K562 (cell line): ENCODE data around the gene ZBTB22. TPM values are rescaled to one million over a fixed set of nuclear protein-coding genes. Genes with fewer than 3 reads are reported as not detected.

Experiments
- ARNT ChIP-seq, 2 experiments: fragments of 450-650 bp; IDR thresholded peaks; 2 replicates each; pipeline ENCODE4 v1.6.1; 2016; ENCODE audit warnings: mild to moderate bottlenecking in 1 of 2
- CUX1 ChIP-seq: fragments of 200-800 bp; sonication (Bioruptor generic); IDR thresholded peaks from 2 replicates; pipeline ENCODE4 v1.6.1; 2016; ENCODE audit warnings: missing genetic modification characterization, missing compliant biosample characterization
- DDX20 ChIP-seq: fragments of 450-650 bp; IDR thresholded peaks from 2 replicates; pipeline ENCODE4 v1.6.1; 2016; ENCODE audit warnings: missing genetic modification characterization, low read depth, mild to moderate bottlenecking, missing compliant biosample characterization, moderate library complexity
- KDM4B ChIP-seq, 2 experiments: fragments of 450-650 bp in 1 of 2; sonication (generic) in 1 of 2; IDR thresholded peaks; 2 replicates each; pipeline ENCODE4 v1.6.1; 2016 to 2017; ENCODE audit warnings: borderline replicate concordance in 2 of 2, antibody characterized with exemption in 1 of 2, low read depth in 1 of 2, mild to moderate bottlenecking in 1 of 2
- KLF13 ChIP-seq: fragments of 450-650 bp; IDR thresholded peaks from 2 replicates; pipeline ENCODE4 v1.6.1; 2016; ENCODE audit warnings: missing genetic modification characterization, low read depth, mild to moderate bottlenecking, missing compliant biosample characterization, moderate library complexity, borderline replicate concordance
- NCOA6 ChIP-seq: fragments of 450-650 bp; IDR thresholded peaks from 2 replicates; pipeline ENCODE4 v1.6.1; 2017; ENCODE audit warnings: mild to moderate bottlenecking
- NR1H2 ChIP-seq: sonication (generic); formaldehyde crosslinking; IDR thresholded peaks from 2 replicates; pipeline ENCODE4 v1.4.0; 2020; ENCODE audit warnings: mild to moderate bottlenecking, missing genetic modification reagents
- NR2F6 ChIP-seq: fragments of 450-650 bp; formaldehyde crosslinking; IDR thresholded peaks from 2 replicates; pipeline ENCODE4 v1.4.0; 2020; ENCODE audit warnings: mild to moderate bottlenecking
- RBM17 ChIP-seq: fragments of 200-400 bp; formaldehyde crosslinking; IDR thresholded peaks from 2 replicates; pipeline ENCODE4 v1.6.1; 2017; ENCODE audit warnings: low read depth, mild to moderate bottlenecking, low read length, borderline replicate concordance
- SP2 ChIP-seq: IDR thresholded peaks from 2 replicates; pipeline ENCODE4 v1.6.1; 2011; ENCODE audit warnings: mild to moderate bottlenecking, low read depth, low read length, moderate library complexity; ENCODE audit not compliant: poor library complexity, severe bottlenecking; ENCODE audit errors: extremely low read depth
- ZBTB5 ChIP-seq: fragments of 450-650 bp; IDR thresholded peaks from 2 replicates; pipeline ENCODE4 v1.6.1; 2017; ENCODE audit warnings: antibody characterized with exemption
- ZFP36 ChIP-seq: fragments of 150-350 bp; IDR thresholded peaks from 2 replicates; pipeline ENCODE4 v1.6.1; 2018; ENCODE audit warnings: low read length, low read depth; ENCODE audit not compliant: partially characterized antibody
- ZNF232 ChIP-seq: sonication (generic); formaldehyde crosslinking; IDR thresholded peaks from 2 replicates; pipeline ENCODE4 v1.8.0; 2022; ENCODE audit warnings: mild to moderate bottlenecking, missing genetic modification reagents
- ZNF282 ChIP-seq: sonication (generic); formaldehyde crosslinking; IDR thresholded peaks from 2 replicates; pipeline ENCODE4 v1.8.1; 2023; ENCODE audit warnings: missing genetic modification reagents
- ZNF507 ChIP-seq: conservative IDR thresholded peaks from 2 replicates; pipeline ENCODE4 v1.6.1; 2017; ENCODE audit warnings: missing genetic modification characterization, missing compliant biosample characterization
- polyA plus RNA-seq, 8 experiments: library from polyadenylated mRNA; depleted of rRNA in 4 of 8; stranded (reverse) in 5 of 8; unstranded in 3 of 8; fragments of >200 nt; fragmentation: Nextera tagmentation in 2 of 8; fragmentation: Illumina TruSeq in 1 of 8; extraction: Ambion mirVana in 2 of 8; extraction: Trizol in 1 of 8; gene quantifications; 2 replicates each; pipeline versions ENCODE4 v1.2.1 to v1.2.3, GENCODE V29; 2011 to 2014; ENCODE audit warnings: inconsistent platforms in 1 of 8, missing spikeins in 1 of 8
- total RNA-seq, 7 experiments: library from RNA; depleted of rRNA in 6 of 7; stranded (reverse); fragments of >200 nt in 6 of 7; fragmentation: Illumina TruSeq in 2 of 7; extraction: Trizol in 2 of 7; gene quantifications; 2 replicates each; pipeline versions ENCODE4 v1.2.1 to v1.2.3, GENCODE V29; 2011 to 2021; ENCODE audit warnings: low replicate concordance in 1 of 7
- TF ChIP-seq, protein P1 (sequence below), 2 experiments: fragments of 200-800 bp in 1 of 2; sonication (Bioruptor generic) in 1 of 2; sonication (generic) in 1 of 2; formaldehyde crosslinking in 1 of 2; IDR thresholded peaks in 1 of 2; conservative IDR thresholded peaks in 1 of 2; 2 replicates each; pipeline versions ENCODE4 v1.5.0 to v1.6.1; 2016 to 2020; ENCODE audit warnings: missing compliant biosample characterization in 1 of 2, missing genetic modification characterization in 1 of 2, missing genetic modification reagents in 1 of 2
- TF ChIP-seq, protein P2 (sequence below), 2 experiments: fragments of 450-650 bp; IDR thresholded peaks; 2 replicates each; pipeline ENCODE4 v1.6.1; 2016

The ZBTB22 gene
- total and polyA plus RNA-seq, 9 of the 15 experiments (the other 6 are each of a cell fraction or from before 2014, with no cell fraction given): 0.21 to 11.9 (median 7.1) TPM

DNA sequence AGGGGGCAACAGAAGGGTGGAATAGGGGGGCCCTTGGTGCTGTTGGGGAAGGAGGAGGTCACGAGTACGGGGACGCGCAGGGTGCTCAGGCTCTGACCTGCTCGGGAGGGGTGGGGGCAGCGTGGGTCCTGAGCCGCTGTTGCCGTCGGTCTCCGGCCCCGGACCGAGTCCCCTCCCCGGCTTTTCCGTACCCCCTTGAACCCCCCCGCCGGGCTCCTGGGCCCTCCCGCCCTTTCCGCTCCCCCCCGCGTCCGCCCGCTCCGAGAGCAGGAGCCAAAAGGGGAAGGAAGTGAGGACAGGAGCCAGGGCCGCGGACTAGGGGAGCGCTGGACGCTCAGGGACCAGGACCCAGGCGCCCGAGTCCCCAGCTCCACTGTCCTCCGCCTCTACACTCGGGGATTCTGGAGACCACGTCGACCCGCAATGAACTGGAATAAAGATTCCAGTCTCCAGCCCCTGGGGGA is 18.7 kb downstream of the ZBTB22 start, which contains the start of gene RGL2 (continued):
- TF ChIP-seq DDX20 (tag) (no peak), NR2F6 (no peak; the same call in 1 of the 2 replicates), ARNT (IDR thresholded peaks at IDR 0.05) (no peak; a peak in 1 of 4 replicates), SP2 (no peak), KLF13 (no peak), CUX1 (CRISPR knock-in tag) (no peak), NCOA6 (no peak), KDM4B (IDR thresholded peaks at IDR 0.05; ENCODE audit: borderline replicate concordance in 2 of 2, low read depth in 1 of 2) (peak in 1 of 2 experiments; percentile 97; a peak in 2 of 4 replicates), NR1H2 (CRISPR knock-in tag) (no peak), RBM17 (no peak), ZNF232 (CRISPR knock-in tag) (no peak), ZNF282 (CRISPR knock-in tag) (no peak), ZBTB5 (peak; percentile 55; the same call in 1 of the 2 replicates), ZNF507 (tag) (no peak), ZFP36 (no peak)
- TF ChIP-seq, protein P1, sequence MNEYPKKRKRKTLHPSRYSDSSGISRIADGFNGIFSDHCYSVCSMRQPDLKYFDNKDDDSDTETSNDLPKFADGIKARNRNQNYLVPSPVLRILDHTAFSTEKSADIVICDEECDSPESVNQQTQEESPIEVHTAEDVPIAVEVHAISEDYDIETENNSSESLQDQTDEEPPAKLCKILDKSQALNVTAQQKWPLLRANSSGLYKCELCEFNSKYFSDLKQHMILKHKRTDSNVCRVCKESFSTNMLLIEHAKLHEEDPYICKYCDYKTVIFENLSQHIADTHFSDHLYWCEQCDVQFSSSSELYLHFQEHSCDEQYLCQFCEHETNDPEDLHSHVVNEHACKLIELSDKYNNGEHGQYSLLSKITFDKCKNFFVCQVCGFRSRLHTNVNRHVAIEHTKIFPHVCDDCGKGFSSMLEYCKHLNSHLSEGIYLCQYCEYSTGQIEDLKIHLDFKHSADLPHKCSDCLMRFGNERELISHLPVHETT (CRISPR knock-in tag; conservative IDR thresholded peaks at IDR 0.05 in 1 of 2, IDR thresholded peaks at IDR 0.05 in 1 of 2): 0 out of 4 replicates have a peak, but pooled peaks of 1 of the 2 experiments have one; percentile 66
- TF ChIP-seq, protein P2, sequence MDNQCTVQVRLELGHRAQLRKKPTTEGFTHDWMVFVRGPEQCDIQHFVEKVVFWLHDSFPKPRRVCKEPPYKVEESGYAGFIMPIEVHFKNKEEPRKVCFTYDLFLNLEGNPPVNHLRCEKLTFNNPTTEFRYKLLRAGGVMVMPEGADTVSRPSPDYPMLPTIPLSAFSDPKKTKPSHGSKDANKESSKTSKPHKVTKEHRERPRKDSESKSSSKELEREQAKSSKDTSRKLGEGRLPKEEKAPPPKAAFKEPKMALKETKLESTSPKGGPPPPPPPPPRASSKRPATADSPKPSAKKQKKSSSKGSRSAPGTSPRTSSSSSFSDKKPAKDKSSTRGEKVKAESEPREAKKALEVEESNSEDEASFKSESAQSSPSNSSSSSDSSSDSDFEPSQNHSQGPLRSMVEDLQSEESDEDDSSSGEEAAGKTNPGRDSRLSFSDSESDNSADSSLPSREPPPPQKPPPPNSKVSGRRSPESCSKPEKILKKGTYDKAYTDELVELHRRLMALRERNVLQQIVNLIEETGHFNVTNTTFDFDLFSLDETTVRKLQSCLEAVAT (IDR thresholded peaks at IDR 0.05): no peak
